ENCODE measurements around the gene SLC16A1.
"Not testable (repeated sequence)": the region's sequence is repeated elsewhere in the genome, so short reads cannot be mapped to it uniquely, and the experiment has no call there.

SLC16A1 gene

DNA sequence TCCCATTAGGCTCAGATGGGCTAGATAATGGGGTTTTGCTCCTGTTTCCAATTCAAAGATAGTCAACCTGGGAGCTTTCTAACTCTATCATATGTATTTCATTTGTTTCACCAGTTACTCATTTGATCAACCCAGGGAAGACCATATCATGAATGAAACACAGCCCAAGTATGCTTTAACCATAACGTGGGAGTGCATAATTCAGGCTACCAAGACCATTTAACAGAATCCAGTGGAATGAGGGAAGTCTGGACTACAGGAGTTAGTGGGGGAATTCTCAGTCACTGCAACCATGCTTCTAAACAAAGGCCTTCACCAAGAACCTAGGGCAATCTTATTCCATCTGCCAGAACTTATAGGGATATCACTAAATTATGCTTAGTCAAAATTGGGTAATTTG is 15.0 kb upstream of the SLC16A1 start:
- no peak for DNase-seq (ENCODE audit: low read depth in 2 of 2)

DNA sequence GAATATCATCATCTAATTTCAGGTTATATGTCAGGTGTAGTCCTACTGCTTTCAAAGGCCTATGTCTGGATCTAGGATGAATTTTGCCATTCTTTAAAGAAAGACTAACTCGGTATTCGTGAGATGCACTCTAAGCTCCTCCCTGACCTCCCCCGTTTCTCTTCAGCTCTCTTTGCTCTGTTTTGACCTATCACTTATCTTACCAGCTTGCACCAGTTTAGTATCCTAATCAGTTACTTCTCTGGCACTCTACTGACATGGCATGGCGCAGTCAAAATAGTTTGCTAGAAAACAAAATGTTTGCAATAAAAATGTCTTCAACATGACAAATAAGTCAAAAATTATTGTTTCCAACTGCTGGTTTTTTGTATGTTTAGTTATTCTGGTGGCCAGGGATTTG is 8.4 kb upstream of the SLC16A1 start:
- no peak for DNase-seq (ENCODE audit: low read depth in 2 of 2)

DNA sequence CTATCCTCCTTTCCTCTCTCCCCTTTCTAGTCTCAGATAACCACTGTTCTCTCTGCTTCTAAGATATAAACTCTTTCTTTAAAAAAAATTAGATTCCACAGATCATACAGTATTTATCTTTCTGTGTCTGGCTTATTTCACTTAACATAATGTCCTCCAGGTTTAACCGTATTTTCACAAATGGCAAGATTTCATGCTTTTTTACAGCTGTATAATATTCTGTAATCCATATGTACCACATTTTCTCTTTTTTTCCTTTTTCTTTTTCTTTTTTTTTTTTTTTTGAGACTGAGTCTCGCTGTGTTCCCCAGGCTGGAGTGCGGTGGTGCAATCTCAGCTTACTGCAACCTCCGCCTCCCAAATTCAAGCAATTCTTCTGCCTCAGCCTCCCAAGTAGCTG is 5.1 kb upstream of the SLC16A1 start:
- no peak for DNase-seq (ENCODE audit: low read depth in 2 of 2)

DNA sequence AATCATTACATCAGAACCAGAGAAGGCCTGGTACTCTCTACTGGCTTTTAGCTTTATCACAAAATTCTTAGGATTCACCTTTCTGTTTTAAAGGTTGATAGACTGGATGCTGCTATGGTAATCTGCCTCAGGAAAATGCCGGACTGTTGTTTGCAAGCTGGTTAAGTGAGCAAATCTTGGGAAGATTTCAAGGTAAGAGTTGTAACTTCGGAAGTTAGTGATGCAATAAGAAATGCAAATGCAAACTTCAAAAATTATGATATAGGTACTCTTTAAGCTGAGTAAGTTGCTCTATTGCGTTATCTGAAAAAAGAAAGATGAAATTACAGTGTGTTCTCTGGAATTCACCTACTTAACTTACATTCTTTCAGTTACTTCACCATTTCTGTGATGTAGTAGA is 4.4 kb upstream of the SLC16A1 start:
- no peak for DNase-seq (ENCODE audit: low read depth in 2 of 2)

DNA sequence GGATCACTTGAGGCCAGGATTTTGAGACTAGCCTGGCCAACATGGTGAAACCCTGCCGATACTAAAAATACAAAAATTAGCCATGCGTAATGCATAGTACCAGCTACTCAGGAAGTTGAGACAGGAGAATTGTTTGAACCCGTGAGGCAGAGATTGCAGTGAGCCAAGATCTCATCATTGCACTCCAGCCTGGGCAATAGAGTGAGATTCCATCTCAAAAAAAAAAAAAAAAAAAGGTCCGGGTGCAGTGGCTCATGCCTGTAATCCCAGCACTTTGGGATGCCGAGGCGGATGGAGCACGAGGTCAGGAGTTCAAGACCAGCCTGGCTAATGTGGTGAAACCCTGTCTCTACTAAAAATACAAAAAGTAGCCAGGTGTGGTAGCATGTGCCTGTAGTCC is 2.2 kb upstream of the SLC16A1 start:
- DNase-seq (ENCODE audit: low read depth in 2 of 2) = not testable (repeated sequence)

DNA sequence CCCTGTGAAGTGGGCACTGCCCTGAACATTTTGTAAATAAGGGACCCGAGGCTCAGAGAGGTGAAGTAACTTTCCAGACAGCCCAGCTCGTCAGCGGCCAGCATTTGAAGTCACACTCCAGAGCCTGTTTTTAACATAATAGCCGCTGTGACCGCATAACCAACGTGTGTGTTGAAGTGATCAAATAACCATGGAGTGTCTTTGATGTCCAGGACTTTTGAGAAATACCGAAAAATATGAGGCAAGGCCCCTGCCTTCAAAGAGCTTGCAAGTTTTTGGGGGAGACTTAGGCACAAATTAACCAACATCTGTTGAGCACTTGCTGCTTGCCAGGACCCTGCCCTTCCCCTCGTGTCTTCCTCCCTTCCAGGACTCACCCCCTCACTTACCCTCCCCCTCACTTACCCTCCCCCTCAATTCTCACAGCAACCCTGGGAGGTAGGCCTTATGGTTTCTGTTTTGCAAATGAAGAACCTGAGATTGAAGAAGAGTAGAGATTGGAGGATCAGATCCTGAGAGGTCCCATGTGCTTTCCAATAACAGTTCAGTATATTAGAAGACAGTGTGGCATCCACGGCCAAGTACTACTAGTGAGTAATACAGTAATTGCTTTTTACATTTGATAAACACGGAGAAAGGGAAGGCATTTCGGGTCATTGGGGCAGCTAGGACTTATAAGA is 1.3 kb upstream of the SLC16A1 start:
- DNase-seq (ENCODE audit: low read depth in 2 of 2) = peak; percentile 19 to 53

DNA sequence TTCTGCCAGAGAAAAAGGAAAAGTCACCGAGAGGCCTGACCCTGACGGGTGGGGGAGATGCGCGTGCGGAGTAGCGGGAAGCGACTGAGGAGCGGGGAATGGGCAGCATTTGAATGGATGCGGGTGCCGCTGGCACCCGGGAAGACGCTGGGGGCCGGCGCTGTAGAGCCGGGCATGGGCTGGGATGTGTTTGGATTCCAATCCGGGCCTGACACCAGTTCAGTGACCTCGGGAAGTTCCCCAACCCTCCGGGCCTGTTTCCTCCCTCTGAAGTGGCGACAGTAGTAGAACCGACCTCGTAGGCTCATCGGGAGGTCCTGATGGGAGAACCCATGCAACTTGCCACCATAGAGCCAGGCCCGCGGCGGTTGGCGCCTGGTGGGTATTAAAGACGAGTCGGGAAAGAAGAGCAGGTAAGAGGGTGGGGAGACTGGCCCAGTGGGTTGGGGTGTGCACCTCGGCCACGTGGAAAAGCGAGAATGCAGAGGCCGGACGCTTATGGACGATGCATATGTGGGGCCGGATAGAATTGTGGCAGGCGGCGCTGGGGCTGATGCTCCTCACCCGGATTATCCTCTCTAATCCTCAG is 642 bp upstream of the SLC16A1 start:
- DNase-seq (ENCODE audit: low read depth in 2 of 2) = no peak

DNA sequence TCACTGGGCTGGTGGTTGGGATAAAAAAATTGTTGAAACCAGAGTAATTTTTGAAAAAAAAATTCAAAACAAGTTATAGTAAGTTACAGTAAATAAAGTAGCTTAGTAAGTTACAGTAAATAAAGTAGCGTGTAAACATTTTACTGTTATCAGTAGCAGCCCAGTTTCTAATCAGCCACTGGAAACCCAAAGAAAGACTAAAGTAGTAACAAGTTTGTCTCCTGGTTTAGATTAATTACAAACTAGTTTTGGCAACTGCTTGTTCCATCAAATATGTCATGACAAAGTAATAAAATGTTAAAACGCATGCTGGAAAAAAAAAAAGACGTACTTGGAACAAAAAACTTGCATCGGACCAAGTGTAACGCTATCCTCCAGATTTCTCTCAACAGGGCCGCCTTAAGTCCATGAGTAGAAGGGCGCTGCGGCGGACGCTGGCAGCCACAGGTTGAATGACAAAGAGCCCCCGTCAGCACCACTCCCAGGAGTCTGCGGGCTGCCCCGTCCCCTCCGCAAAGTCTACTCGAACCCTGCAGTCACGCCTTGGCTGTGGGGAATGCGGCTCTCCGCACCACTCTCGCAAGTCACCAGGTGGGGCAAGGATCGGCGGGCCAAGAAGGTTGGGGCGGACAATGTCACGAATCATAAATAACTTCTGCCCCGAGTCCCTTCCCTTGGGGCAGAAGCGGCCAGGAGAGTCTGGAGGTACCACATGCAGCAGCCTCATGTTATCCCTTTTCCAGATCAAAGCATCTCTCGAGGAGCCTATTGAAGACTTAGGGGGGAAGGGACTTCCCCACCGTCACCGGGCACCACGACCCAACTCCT is 837 bp downstream of the SLC16A1 start:
- DNase-seq (ENCODE audit: low read depth in 2 of 2) = peak; percentile 36 to 55

DNA sequence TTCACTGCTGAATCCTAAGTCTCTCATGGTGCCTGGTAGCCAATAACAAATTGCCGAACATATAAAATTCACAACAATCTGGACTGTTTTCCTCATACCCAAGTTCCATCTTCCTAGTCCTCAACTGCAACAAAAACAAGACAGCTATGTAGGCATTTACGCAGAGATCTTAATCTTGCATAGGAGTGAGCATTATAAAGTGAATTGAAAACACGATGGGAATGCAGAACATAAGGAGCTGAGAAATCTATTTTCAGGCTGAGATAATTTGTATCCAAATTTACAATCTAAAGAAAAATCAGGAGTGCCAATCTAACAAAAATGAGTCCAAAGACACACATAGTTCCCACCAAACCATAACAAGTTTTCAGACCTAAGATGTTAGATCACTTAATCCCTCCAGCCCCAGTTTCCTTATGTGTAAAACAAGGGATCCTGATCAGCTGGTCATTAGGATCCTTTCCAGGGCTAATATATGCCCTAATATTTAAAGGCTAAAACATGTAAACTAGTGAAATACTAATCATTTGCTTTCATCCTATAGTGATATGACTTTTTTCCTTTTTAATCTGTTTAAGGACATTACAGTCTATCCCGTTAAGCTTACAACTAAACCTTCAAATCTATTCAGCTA is 1.9 kb downstream of the SLC16A1 start:
- DNase-seq (ENCODE audit: low read depth in 2 of 2) = no peak

DNA sequence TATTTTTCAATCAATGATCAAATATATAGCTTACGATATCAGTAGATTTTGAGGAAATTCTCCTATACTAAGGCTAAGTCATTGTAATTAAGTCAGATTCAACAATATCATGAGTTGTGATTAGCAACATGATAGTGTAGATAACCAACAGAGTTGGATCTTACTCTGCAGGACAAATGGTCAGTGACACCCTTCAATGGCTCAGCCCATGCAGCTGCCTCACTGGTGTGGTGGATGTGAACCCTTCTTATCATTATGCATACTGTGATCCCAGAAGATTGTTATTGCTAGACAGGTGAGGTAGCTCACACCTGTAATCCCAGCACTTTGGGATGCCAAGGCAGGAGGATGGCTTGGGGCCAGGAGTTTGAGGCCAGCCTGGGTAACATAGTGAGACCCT is 5.6 kb downstream of the SLC16A1 start:
- no peak for DNase-seq (ENCODE audit: low read depth in 2 of 2)

DNA sequence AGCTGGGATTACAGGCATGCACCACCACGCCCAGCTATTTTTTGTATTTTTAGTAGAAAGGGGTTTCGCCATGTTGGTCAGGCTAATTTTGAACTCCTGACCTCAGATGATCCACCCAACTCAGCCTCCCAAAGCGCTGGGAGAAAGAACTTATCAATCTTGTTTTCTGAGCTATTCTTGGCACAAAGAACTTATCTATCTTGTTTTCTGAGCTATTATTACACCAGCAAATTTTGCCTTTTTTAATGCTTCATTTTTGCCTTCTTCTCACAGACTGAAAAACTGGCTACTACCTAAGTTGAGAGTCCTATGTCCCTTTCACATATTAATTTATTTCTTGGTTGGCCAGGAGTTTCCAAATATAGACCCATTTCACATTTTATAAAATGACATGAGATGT is 9.3 kb downstream of the SLC16A1 start:
- DNase-seq (ENCODE audit: low read depth in 2 of 2) = no peak

DNA sequence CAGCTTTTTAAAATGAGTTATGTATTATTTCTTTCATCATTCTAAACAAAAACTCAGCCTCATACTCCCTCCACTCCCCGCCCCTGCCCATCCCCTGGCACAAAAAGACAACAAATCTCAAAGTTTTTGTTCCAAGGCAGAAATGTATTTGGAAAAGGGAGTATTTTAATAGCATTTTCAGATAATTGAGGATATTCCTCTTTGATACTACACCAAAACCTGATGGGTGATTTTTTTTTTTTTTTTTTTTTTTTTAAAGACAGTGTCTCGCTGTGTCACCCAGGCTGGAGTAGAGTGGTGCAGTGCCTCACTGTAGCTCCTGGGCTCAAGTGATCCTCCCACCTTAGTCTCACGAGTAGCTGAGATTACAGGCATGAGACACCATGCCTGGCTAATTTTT is 16.2 kb downstream of the SLC16A1 start:
- DNase-seq (ENCODE audit: low read depth in 2 of 2) = no peak

DNA sequence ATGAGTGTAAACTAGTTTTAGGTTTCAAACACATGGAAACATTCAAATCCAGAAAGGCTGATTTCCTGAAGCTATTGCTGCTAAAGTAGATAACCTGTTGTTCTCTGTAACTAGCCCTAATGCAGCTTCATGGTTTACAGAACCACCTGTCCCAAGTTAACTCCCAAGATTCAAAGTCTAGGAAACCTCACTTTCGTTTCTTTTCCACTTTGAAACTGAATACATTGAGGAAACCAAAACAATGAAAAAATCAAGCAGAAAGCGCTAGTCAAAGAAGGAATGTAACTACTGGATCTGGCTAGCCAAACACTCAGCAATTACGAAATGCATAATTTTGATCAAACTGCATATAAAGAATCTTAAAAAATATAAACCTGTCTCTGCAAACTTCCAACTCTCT is 17.8 kb downstream of the SLC16A1 start:
- no peak for DNase-seq (ENCODE audit: low read depth in 2 of 2)

DNA sequence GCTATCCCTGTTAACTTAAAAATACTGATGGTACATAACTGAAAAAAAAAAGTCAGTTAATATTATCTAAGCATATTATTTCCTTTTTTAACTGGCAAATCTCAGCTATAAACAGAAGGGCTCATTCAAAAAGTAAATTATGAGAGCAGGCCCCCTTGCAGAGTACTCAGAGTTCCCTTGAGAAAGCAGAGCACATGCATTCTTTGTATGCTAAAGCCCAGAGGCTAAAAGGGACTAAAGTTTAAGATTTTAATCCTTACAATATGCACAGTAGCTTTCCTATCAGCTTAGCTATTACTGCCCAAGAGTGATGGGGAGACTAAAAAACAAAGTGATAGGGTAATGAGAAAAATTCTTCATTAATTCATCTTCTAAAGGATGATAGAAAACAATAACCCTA is 18.5 kb downstream of the SLC16A1 start:
- no peak for DNase-seq (ENCODE audit: low read depth in 2 of 2)

DNA sequence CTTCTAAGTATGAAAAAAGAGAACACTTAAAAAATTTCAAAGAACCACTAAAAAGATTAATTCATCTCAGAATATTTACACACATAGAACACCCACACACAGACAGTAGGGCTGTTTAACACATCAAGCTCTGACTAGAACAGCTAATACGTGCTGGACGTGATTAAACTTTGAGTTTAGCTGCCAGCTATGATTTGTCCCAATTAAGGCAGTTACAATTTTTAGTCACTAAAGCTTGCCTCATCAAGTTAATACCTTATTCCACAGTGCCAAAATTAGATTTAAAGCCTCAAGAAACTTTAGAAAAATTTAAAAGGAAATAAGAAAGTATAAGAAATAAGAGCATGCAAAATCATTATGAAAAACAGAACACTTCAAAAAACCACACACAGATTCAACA is 18.9 kb downstream of the SLC16A1 start:
- no peak for DNase-seq (ENCODE audit: low read depth in 2 of 2)

DNA sequence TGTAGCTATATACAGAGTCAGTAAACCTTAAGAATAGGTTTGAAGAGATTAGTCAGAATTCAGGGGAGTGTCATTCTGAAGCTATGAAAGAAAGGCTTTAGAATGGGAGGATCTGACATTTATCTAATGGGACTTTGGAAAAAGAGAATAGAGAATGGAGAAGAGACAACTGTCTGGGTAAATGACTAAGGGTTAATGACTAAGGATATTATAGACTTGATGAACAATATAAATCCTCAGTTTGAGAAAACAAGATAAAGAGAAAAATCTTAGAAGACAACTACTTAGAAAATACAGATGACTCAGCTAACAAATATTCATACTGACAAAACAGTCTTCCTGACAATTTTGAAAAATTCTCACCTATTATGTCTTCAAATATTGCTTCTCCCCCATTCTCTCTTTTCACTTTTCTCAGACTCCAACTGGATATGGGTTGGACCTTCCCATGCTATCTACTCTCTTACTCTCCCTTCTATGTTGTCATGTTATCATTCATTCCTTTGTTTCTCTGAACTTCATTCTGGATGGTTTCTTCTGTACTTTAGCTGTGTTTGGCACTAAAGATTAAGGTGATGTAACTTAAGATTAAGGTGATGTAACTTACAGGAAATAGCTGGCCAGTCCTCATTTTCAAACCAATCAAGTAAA is 20.4 kb downstream of the SLC16A1 start:
- DNase-seq (ENCODE audit: low read depth in 2 of 2) = no peak

DNA sequence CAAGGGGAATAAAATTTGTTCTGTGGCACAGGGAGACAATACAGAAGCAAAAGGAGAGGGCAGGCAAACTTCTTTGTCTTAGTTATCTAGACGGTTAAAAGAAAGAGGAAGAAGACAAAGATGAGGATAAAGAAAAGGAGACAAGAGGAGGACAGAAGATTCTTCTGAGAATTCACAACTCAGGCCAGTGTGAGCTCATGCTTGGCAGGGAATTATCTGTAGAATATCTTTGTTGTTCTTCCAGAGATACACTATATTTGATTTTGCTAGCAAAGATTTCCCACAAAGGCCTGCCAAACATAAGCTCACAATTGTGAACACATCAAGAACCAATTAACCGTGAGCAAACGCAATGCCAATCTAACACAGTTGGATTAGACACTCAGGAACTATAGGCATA is 21.4 kb downstream of the SLC16A1 start:
- no peak for DNase-seq (ENCODE audit: low read depth in 2 of 2)

DNA sequence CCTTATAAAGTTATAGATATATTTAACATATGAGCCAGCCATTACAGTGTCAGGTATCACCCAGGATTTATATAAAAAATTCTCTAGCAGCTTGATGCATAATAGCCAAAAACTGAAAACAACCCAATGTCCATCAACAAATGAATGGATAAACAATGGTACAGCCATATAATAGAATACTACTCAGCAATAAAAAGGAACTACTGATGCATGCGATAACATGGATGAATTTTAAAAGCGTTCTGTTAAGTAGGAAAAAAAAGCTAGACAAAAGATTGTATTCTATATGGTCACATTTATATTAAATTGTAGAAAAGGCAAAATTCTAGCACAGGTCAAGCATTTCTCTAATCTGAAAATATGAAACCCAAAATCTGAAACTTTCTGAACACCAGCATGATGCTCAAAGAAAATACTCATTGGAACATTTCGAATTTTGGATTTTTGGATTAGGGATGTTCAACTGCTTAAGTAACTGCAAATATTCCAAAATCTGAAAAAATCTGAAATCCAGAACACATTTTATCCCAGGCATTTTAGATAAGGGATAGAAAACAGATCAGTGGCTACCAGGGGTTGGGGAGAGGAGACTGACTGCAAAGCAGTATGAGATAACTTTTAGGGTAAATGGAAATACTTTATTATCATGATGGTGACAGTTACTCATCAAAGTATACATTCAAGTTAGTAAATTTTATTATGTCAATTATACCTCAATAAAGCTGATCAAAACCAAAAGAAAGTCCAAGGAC is 22.0 kb downstream of the SLC16A1 start:
- no peak for DNase-seq (ENCODE audit: low read depth in 2 of 2)

DNA sequence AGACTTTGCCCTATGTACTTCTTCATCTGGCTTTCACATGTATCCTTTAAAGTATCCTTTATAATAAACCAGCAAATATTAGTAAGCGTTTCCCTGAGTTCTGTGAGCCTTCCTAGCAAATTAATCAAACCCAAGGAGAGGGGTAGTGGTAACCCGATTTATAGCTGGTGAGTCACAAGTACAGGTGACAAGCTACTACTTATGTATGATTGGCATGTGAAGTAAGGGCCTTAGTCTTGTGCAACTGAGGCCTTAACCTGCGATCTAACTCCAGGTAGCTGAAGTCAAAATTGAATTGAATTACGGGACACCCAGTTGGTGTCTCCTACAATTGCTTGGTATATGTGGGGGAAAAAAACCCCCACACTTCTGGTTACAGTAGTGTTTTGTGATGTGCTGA is 26.0 kb downstream of the SLC16A1 start:
- DNase-seq (ENCODE audit: low read depth in 2 of 2) = no peak

DNA sequence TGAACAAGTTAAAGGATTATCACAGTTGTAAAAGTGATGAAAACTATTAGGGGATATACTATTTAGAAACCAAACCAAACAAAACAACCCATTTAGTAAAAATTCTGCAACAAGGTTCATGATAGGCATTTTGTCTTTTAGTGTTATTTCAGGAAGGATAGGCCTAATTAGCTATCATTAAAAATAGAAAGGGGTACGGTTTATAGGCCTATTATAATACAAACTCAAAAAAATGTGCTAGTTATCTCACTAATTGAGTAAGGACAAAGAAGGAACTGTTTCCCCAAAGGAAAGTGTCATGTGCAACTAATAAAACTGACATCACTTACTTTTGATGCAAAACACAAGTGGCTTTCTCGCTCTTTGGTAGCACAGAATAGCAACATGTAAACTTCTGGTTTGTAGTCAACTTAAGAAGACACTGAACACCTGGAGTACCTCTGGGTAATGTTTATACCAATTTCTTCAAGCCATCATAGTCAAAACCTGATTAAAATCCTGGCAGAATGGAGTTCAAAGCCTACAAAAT is 28.5 kb downstream of the SLC16A1 start:
- no peak for DNase-seq (ENCODE audit: low read depth in 2 of 2)

DNA sequence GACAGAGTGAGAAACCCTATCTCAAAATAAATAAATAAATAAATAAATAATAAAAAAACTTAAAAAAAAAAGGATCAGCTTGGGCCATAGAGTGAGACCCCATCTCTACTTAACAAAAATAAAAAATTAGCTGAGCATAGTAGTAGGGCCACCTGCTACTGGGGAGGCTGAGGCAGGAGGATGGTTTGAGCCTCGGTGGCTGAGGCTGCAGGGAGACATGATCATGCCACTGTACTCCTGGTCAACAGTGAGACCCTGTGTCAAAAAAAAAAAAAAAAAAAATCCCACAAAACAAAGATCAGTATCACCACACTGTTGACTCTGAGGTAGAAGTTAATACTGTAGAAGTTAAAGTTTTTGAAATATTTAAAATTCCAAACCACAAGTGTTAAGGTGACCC is 29.1 kb downstream of the SLC16A1 start:
- no peak for DNase-seq (ENCODE audit: low read depth in 2 of 2)

Data from stimulated activated CD8-positive, alpha-beta memory T cell treated with anti-CD3 and anti-CD28 coated beads, Interleukin-7, amount 100 ng/mL, for 4 hours (primary cell).